Aorta (tissue), 5 donors: Measurements from ENCODE around the gene PANK1. TPM values are rescaled to one million over a fixed set of nuclear protein-coding genes. Genes with fewer than 3 reads are reported as not detected.

Source experiments
- ATAC-seq: fragments of 200-7000 bp; cut with Tn5 transposase; one replicate; pipeline ENCODE4 v1.9.1; 2022; ENCODE audit warnings: moderate library complexity; ENCODE audit not compliant: low FRiP score
- DNase-seq, 2 donors: peaks; one replicate each; pipeline ENCODE4 v3.0.0-alpha.2; 2020
- H3K27ac ChIP-seq, 2 donors: one replicate each; pipeline ENCODE4 v1.5.1; 2013; ENCODE audit warnings: low read length in 2 of 2, mild to moderate bottlenecking in 2 of 2, moderate library complexity in 2 of 2, control low read depth in 1 of 2, inconsistent platforms in 1 of 2, low read depth in 1 of 2
- H3K27me3 ChIP-seq, 2 donors: one replicate each; pipeline ENCODE4 v1.6.1; 2013; ENCODE audit warnings: control low read depth in 1 of 2, low read length in 1 of 2, mild to moderate bottlenecking in 1 of 2, moderate library complexity in 1 of 2; ENCODE audit not compliant: insufficient read depth in 2 of 2, control insufficient read depth in 1 of 2
- H3K36me3 ChIP-seq, 2 donors: one replicate each; pipeline ENCODE4 v1.6.1; 2013; ENCODE audit warnings: control low read depth in 1 of 2, low read length in 1 of 2, mild to moderate bottlenecking in 1 of 2; ENCODE audit not compliant: insufficient read depth in 2 of 2, control insufficient read depth in 1 of 2
- H3K4me1 ChIP-seq, 2 donors: one replicate each; pipeline ENCODE4 v1.6.1; 2013; ENCODE audit warnings: low read length in 2 of 2, control low read depth in 1 of 2, mild to moderate bottlenecking in 1 of 2, moderate library complexity in 1 of 2; ENCODE audit not compliant: insufficient read depth in 2 of 2, control insufficient read depth in 1 of 2
- H3K4me3 ChIP-seq, 2 donors: one replicate each; pipeline ENCODE4 v1.5.1; 2013; ENCODE audit warnings: low read length in 2 of 2, control low read depth in 1 of 2, mild to moderate bottlenecking in 1 of 2
- H3K9me3 ChIP-seq: one replicate; pipeline ENCODE4 v1.6.1; 2013; ENCODE audit warnings: mild to moderate bottlenecking, low read length; ENCODE audit not compliant: control insufficient read depth
- WGBS, 2 donors: extraction: QIAGEN DNeasy Blood & Tissue Kit; methylation state at CpG; one replicate each; pipeline ENCODE4 v1.1.7; 2013; 5-methylcytosine and 5-hydroxymethylcytosine counted together
- intact Hi-C, 2 donors: fragments of 100-400 bp; cut with DNase I; formaldehyde crosslinking; loops; one replicate each; pipeline versions ENCODE4 v1.14.2 to v1.15.0; 2022
- polyA plus RNA-seq, 2 donors: library from polyadenylated mRNA; stranded (reverse); fragments of 200-250 nt; gene quantifications; one replicate each; pipeline ENCODE4 v1.2.3, GENCODE V29; 2013
- total RNA-seq, 2 donors: library from RNA; stranded (reverse); fragmentation: NEBNext Ultra II Directional; extraction: Animal tissue kit (Norgen Biotek cat#: 25700); gene quantifications; one replicate each; pipeline ENCODE4 v1.2.1, GENCODE V29; 2021
- donor health status: healthy with polysubstance abuse.
- donor health status: Bipolar disorder and iron deficiency.
- donor health status: DM: no; HTN: no; CAD: no.
- donor health status: DM: no; HTN: no; CAD: no.
- donor health status: DM: yes; HTN: yes; CAD: no.

Gene PANK1
- total and polyA plus RNA-seq, 4 donors = 1.4 to 4.8 (median 2.9) TPM

- WGBS, 2 donors = 89 to 97% methylated on average over 1 of the region's 1 CpG
- Histone ChIP-seq H3K36me3 (no peaks in the 10 kb centered on the region), H3K27me3 (no peaks in the 10 kb centered on the region), H3K27ac (no peak overlapping the region), H3K4me1 (no peaks in the 10 kb centered on the region), H3K4me3 (no peak overlapping the region), H3K9me3 (no peaks in the 10 kb centered on the region)
- no peak for DNase-seq
- ATAC-seq = no peak
- intact Hi-C loops = no loop called here
Measured at GRCh38 chr10:89582022-89582421, 63.0 kb downstream of the PANK1 start.

GRCh38 chr10:89580243-89580642, 64.8 kb downstream of the PANK1 start:
- no peaks in the 10 kb centered on the region for H3K4me1 ChIP-seq
- DNase-seq = no peak
- ATAC-seq = no peak
- WGBS, 2 donors = 86 to 94% methylated on average over 4 of the region's 4 CpGs
- intact Hi-C loops = no loop called here
- H3K27me3 ChIP-seq = no peaks in the 10 kb centered on the region
- H3K4me3 ChIP-seq = no peak overlapping the region
- H3K36me3 ChIP-seq = no peaks in the 10 kb centered on the region
- no peaks in the 10 kb centered on the region for H3K9me3 ChIP-seq
- H3K27ac ChIP-seq = no peak overlapping the region

- WGBS, 2 donors = 74 to 76% methylated on average over 2 of the region's 2 CpGs
- Histone ChIP-seq H3K4me3 (no peak overlapping the region), H3K4me1 (no peaks in the 10 kb centered on the region), H3K27me3 (no peaks in the 10 kb centered on the region), H3K27ac (no peak overlapping the region), H3K9me3 (no peaks in the 10 kb centered on the region), H3K36me3 (no peaks in the 10 kb centered on the region)
- no peak for DNase-seq
- intact Hi-C loops = no loop called here
- ATAC-seq = no peak
Measured at GRCh38 chr10:89576696-89577095, 68.3 kb downstream of the PANK1 start.

GRCh38 chr10:89576022-89576421, 69.0 kb downstream of the PANK1 start:
- Histone ChIP-seq H3K4me1 (no peaks in the 10 kb centered on the region), H3K36me3 (no peaks in the 10 kb centered on the region), H3K27me3 (no peaks in the 10 kb centered on the region), H3K4me3 (no peak overlapping the region), H3K9me3 (no peaks in the 10 kb centered on the region), H3K27ac (no peak overlapping the region)
- no peak for DNase-seq
- 92 to 94% methylated on average over 3 of the region's 3 CpGs for WGBS, 2 donors
- intact Hi-C loops = no loop called here
- ATAC-seq = no peak

- Histone ChIP-seq H3K27me3 (no peaks in the 10 kb centered on the region), H3K36me3 (no peaks in the 10 kb centered on the region)
Measured at GRCh38 chr10:89575031-89575430, 70.0 kb downstream of the PANK1 start.

GRCh38 chr10:89574368-89574767, 70.7 kb downstream of the PANK1 start:
- no peaks in the 10 kb centered on the region for H3K36me3 ChIP-seq
- intact Hi-C loops = no loop called here
- no peak for DNase-seq
- no peak overlapping the region for H3K4me3 ChIP-seq
- no peak for ATAC-seq
- 14 to 18% methylated on average over 1 of the region's 1 CpG for WGBS, 2 donors
- H3K9me3 ChIP-seq = no peaks in the 10 kb centered on the region
- no peaks in the 10 kb centered on the region for H3K4me1 ChIP-seq
- no peaks in the 10 kb centered on the region for H3K27me3 ChIP-seq
- no peak overlapping the region for H3K27ac ChIP-seq

More at GRCh38 chr10:89575031-89575430, 70.0 kb downstream of the PANK1 start:
- Histone ChIP-seq H3K4me1 (no peaks in the 10 kb centered on the region), H3K4me3 (no peak overlapping the region), H3K9me3 (no peaks in the 10 kb centered on the region), H3K27ac (no peak overlapping the region)
- no peak for DNase-seq
- no peak for ATAC-seq
- intact Hi-C loops = no loop called here

- H3K27me3 ChIP-seq = no peaks in the 10 kb centered on the region
- intact Hi-C loops = loop anchor here in 1 of 2 donors (10.0 kb wide), 1 partner anchor 313 kb away; the partner anchor contains the start of gene LIPA
- H3K4me1 ChIP-seq = no peaks in the 10 kb centered on the region
- no peaks in the 10 kb centered on the region for H3K36me3 ChIP-seq
- WGBS, 2 donors = 80 to 83% methylated on average over 3 of the region's 3 CpGs
- ATAC-seq (no peak), DNase-seq (no peak)
- no peak overlapping the region for H3K27ac ChIP-seq
- H3K9me3 ChIP-seq = no peaks in the 10 kb centered on the region
- H3K4me3 ChIP-seq = no peak overlapping the region
Measured at GRCh38 chr10:89567576-89568245, 77.3 kb downstream of the PANK1 start.

- intact Hi-C loops = loop anchor here in 1 of 2 donors (10.0 kb wide), 1 partner anchor 312 kb away; the partner anchor contains the start of gene LIPA
Measured at GRCh38 chr10:89566992-89567391, 78.0 kb downstream of the PANK1 start.

More at GRCh38 chr10:89566992-89567391, 78.0 kb downstream of the PANK1 start:
- Histone ChIP-seq H3K4me3 (no peak overlapping the region), H3K27ac (no peak overlapping the region), H3K36me3 (no peaks in the 10 kb centered on the region), H3K27me3 (no peaks in the 10 kb centered on the region), H3K4me1 (no peaks in the 10 kb centered on the region), H3K9me3 (no peaks in the 10 kb centered on the region)
- DNase-seq (no peak), ATAC-seq (no peak)
- 74 to 93% methylated on average over 3 of the region's 3 CpGs for WGBS, 2 donors
